ENCODE results near the gene SMARCE1.
"Not testable (repeated sequence)": the region's sequence is repeated elsewhere in the genome, so short reads cannot be mapped to it uniquely, and the experiment has no call there.

The SMARCE1 gene

DNA sequence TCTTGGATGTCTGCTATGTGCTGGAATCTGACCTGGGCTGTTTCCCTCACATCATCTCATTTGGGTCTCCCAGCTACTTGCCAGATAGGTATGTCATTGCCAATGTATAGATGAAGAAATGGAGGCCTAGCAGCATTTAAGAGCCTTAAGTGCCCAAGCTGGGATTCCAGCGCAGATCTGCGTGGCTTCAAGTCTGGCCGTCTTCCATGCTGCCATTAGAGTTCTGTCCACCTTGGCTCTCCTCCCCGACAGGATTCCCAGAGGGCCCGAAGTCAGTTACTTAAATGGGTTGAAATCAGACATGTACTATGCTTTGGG is 49.4 kb downstream of the SMARCE1 start:
- DNase-seq, result no peak
- TF ChIP-seq GATA1 (IDR thresholded peaks at IDR 0.05; ENCODE audit: low read depth, low read length), result no peak
- no peak for TF ChIP-seq POLR2A (IDR thresholded peaks at IDR 0.05; ENCODE audit: low read length)

DNA sequence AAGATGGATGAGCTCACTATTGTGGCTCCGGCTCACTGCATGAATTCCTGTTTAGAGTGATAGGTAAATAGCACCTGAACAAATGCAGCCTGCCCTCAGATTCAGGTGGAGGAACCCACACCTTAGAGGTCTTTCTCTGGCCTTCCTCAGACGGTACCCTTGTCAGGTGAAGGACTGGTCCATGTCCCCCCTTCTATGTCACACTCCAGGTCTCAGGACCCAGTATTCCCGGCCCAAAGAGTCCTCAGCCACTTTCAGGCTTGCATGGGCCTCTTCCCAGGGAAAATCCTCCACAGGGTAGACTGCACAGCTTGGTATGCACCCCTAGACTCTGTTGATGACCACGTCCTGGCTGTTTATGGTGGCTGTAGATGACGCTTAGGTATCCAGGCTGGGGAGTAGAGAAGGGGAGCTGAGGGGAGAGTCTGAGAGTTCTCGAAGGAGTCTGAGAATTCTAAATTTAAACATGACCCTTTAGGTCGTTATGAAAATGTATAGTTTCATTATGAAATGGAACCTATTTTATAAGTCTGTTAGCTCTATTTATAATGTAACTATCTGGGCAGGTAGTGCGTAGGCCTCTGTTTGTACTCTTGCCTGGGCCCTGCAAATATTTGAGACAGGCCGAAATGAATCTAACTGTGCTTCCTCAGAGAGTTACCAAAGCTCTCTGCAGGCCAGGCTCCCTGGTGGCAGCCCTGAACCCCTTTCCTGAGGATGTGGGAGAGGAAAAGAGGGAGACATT is 49.9 kb downstream of the SMARCE1 start:
- DNase-seq, result no peak
- TF ChIP-seq GATA1 (IDR thresholded peaks at IDR 0.05; ENCODE audit: low read depth, low read length), result no peak
- TF ChIP-seq POLR2A (IDR thresholded peaks at IDR 0.05; ENCODE audit: low read length), result no peak

- TF ChIP-seq POLR2A (IDR thresholded peaks at IDR 0.05; ENCODE audit: low read length) (no peak), GATA1 (IDR thresholded peaks at IDR 0.05; ENCODE audit: low read depth, low read length) (no peak)
- DNase-seq, result no peak
These were observed 50.5 kb downstream of the SMARCE1 start for GRCh38 chr17:40597156-40597555.

DNA sequence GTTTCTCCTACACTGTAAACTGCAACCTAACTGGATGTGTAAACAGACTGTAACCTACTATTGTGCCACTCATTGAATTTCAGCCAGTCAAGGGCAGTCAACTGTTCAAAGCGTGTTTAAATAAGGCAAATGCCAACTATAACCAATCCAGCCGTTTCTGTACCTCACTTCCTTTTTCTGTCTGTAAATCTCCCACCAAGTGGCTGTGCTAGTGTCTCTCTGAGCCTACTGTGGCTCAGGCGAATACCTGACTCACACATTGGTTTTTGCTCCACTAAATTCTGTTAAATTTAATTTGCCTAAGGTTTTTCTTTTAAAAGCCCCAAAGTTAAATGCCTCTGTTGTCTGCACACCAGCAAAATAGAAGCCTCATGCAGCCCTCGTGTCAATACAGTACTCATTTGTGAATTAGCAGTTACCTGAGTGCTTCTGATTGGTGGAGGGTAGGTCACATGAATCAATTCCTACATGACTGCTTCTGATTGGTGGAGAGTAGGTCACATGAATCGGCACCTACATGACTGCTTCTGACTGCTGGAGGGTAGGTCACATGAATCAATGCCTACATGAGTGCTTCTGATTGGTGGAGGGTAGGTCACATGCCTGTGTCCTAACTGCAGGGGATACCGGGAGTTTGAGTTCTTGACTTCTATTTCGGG is 51.2 kb downstream of the SMARCE1 start:
- TF ChIP-seq GATA1 (IDR thresholded peaks at IDR 0.05; ENCODE audit: low read depth, low read length) (no peak), POLR2A (IDR thresholded peaks at IDR 0.05; ENCODE audit: low read length) (no peak)
- DNase-seq, result peak; percentile 28 to 38

DNA sequence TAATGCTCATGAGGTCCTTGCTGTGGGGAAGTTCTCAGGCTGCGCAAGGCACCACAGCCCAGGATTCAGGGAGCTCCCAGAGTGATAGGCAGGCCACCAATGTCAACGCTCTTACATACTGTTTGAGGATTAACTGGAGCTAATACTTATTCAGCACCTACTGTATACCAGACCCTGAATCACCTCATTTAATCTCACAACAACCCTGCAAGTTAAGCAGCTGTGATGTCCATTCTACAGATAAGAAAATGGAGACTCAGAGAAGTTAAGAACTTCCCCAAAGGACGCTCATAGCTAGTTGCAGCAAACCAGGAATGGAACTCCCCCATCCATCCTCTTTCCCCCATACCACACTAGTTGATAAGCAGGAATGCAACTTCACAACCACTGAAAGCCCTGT is 56.9 kb downstream of the SMARCE1 start:
- TF ChIP-seq GATA1 (IDR thresholded peaks at IDR 0.05; ENCODE audit: low read depth, low read length) (no peak), POLR2A (IDR thresholded peaks at IDR 0.05; ENCODE audit: low read length) (no peak)
- no peak for DNase-seq

DNA sequence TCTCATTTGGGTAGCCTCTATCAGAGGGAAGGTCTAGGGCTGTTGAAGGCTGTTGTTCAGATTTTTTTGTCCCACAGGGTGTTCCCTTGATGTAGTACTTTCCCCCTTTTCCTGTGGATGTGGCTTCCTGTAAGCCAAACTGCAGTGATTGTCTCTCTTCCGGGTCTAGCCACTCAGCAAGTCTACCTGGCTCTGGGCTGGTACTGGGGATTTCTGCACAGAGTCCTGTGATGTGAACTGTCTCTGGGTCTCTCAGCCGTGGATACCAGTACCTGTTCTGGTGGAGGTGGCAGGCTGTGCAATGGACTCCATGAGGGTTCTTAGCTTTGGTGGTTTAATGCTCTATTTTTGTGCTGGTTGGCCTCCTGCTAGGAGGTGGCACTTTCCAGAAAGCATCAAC is 59.1 kb downstream of the SMARCE1 start:
- TF ChIP-seq GATA1 (IDR thresholded peaks at IDR 0.05; ENCODE audit: low read depth, low read length) (no peak), POLR2A (IDR thresholded peaks at IDR 0.05; ENCODE audit: low read length) (no peak)

GRCh38 chr17:40586264-40586663 is 61.4 kb downstream of the SMARCE1 start:
- DNase-seq, result not testable (repeated sequence)

More for the DNA sequence above, 59.1 kb downstream of the SMARCE1 start:
- no peak for DNase-seq

DNA sequence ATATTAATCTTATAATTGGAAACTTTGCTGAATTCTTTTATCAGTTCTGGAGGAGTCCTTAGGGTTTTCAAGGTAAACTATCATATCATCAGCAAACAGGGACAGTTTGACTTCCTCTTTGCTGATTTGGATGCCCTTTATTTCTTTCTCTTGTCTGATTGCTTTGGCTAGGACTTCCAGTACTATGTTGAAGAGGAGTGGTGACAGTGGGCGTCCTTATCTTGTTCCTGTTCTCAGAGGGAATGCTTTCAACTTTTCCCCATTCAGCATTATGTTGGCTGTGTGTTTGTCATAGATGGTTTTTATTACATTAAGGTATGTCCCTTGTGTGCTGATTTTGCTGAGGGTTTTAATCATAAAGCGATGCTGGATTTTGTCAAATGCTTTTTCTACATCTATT is 62.7 kb downstream of the SMARCE1 start:
- DNase-seq, result not testable (repeated sequence)

DNA sequence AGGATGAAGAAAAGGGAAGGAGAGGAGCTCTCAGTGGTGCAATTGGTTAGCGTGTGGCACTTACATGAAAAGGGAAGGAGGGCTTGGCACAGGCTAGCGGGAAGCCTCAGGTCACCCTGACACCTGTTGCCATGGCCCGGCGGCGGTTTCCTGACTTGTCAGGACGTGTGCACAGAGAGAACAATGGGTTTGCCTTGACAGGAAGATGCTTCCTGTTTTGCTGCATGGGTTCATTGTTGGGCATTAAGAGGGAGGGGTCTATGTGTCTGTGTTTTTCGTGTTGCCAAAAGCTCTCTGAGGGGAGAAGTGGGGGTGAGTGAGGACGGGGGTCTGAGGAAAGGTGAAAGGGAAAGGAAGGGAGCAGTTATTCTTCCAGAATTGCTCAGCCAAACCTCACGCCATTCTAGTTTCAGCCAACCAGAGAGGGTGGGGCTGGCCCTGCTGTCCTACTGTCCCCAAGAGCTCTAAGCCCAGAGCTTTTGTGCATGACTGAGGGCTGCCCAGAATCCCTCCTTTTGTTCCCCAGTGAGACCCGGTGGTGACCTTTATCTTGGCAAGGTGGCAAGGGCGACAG is 65.2 kb downstream of the SMARCE1 start:
- TF ChIP-seq POLR2A (IDR thresholded peaks at IDR 0.05; ENCODE audit: low read length) (no peak), GATA1 (IDR thresholded peaks at IDR 0.05; ENCODE audit: low read depth, low read length) (no peak)
- DNase-seq, result no peak

GRCh38 chr17:40580140-40580539 is 67.5 kb downstream of the SMARCE1 start:
- DNase-seq, result no peak
- TF ChIP-seq GATA1 (IDR thresholded peaks at IDR 0.05; ENCODE audit: low read depth, low read length) (no peak), POLR2A (IDR thresholded peaks at IDR 0.05; ENCODE audit: low read length) (no peak)

DNA sequence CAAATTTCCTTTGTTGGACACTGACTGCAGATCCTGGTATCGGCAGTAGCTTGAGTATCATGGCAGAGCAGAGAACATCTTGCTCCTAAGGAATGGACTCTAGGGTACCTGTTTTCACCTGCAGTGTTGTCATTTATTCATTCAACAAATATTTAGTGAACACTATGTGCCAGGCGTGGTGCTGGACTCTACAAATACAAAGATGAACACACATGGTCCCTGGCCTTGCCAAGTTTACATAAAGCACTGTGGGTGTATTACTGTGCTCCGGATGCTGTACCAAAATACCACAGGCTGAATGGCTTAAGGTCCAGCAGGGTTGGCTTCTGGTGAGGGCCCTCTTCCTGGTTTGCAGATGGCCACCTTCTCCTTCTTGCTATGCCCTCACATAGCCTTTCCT is 68.1 kb downstream of the SMARCE1 start:
- TF ChIP-seq POLR2A (IDR thresholded peaks at IDR 0.05; ENCODE audit: low read length) (no peak), GATA1 (IDR thresholded peaks at IDR 0.05; ENCODE audit: low read depth, low read length) (no peak)
- DNase-seq, result no peak

DNA sequence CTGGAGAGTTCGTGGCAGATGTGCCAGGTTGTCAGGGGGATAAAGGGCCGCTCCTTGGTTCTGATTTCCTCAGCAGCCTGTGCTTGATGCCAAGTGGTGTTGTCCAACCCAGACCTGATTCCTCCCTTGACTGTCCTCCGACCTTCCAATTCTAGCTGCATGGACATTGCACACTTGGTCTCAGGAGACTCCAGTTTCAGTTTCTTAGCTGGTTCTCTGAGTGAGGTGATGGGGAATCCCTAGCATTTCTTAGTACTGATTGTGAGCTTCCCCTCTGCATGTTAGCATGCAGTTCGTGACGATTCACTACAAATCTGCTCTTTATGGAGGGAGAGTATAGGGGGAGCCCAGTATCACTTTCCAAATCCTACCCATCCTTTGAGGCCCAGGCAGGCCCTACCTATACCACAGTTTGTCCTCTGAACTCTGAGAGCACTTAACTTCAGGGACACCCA is 70.0 kb downstream of the SMARCE1 start:
- DNase-seq, result no peak
- TF ChIP-seq POLR2A (IDR thresholded peaks at IDR 0.05; ENCODE audit: low read length) (no peak), GATA1 (IDR thresholded peaks at IDR 0.05; ENCODE audit: low read depth, low read length) (no peak)

- TF ChIP-seq POLR2A (IDR thresholded peaks at IDR 0.05; ENCODE audit: low read length), result no peak
- no peak for DNase-seq
These were observed 71.4 kb downstream of the SMARCE1 start for GRCh38 chr17:40576113-40576740.
